Erythroblast (primary cell): ENCODE results near the gene ELAVL4.

Experiments
- GATA1 ChIP-seq: IDR thresholded peaks from 2 replicates; pipeline ENCODE4 v1.6.1; 2011; ENCODE audit warnings: low read depth, mild to moderate bottlenecking, control low read depth, low read length, moderate library complexity
- POLR2A ChIP-seq: IDR thresholded peaks from 2 replicates; pipeline ENCODE4 v1.6.1; 2011; ENCODE audit warnings: mild to moderate bottlenecking, low read length

DNA sequence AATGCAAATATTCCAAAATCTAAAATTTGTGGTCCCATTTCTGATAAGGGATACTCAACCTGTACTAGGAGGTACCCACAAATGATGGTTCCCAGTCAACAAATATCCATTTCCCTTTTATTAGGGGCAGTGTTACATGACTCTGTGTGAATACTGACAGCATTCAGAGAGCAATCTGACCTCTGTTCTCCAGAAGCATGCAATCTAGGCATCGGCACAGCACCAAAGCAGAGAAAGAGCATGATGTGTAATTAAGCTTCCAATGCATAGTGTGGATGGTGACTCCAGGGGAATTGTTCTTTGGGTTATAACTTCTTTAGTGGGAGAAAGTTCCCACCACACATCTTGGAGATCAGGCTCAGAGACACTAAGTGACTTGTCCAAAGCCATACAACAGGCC is 71.6 kb downstream of the ELAVL4 start:
- TF ChIP-seq POLR2A = no peak
- no peak for TF ChIP-seq GATA1
